ENCODE data around the gene ZSCAN9. TPM values are rescaled to one million over a fixed set of nuclear protein-coding genes. Genes with fewer than 3 reads are reported as not detected.

The ZSCAN9 gene
- total RNA-seq, 4 donors from 2014 or later = 3.7 to 6.5 (median 4.3) TPM

DNA sequence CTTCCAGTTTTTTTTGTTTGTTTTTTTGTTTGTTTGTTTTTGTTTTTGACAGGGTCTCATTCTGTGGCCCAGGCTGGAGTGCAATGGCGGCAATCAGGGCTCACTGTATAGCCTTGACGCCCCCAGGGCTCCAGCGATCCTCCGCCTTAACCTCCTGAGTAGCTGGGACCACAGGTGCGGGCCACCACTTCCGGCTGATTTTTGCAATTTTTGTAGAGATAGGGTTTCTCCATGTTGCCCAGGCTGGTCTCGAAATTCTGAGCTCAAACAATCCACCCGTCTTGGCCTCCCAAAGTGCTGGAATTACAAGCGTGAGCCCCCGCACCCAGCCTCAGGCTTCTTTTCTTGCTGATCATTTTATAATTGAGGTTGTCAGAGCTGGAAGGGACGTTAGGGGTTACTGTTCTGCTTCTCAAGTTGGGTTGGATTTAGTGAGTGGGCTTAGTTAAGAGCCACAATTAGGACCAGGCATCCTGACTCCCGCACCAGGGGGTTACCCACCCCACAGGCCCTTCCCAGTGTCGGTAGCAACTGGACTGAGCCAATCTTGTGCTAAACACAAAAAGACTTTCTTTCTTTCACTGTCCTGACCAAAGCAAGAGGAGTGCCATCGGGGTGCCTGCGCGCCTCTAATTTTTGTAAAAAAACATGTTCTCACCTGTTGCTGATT is 13.1 kb upstream of the ZSCAN9 start:
- H3K27ac ChIP-seq = peak overlapping the region; percentile 5 to 71 (median 58)
- in situ Hi-C loops (cut with MboI; ENCODE audit: low sequenced_read_pairs in 4 of 4) (loop anchor here in 2 of 4 donors (10.0 kb wide), 1 partner anchor 67 kb away; the partner anchor contains the start of gene ZKSCAN8 (in 2 of the 2)), intact Hi-C loops (cut with DNase I; ENCODE audit: low total_unique reads) (loop anchor here (10.0 kb wide), 1 partner anchor 737 kb away; the partner anchor contains the start of gene ZNF184)
- H3K4me1 ChIP-seq = peaks cover 2 to 5% of the 10 kb centered on the region in 2 donors
- H3K27me3 ChIP-seq = peaks cover 71 to 89% (median 74%) of the 10 kb centered on the region in 3 donors
- H3K36me3 ChIP-seq = no peaks in the 10 kb centered on the region
- ATAC-seq = peak in 1 of 2 donors; percentile 12
- peak overlapping the region; percentile 13 to 45 (median 40) for H3K4me3 ChIP-seq
- no peaks in the 10 kb centered on the region for H3K9me3 ChIP-seq
- TF ChIP-seq POLR2A (IDR thresholded peaks at IDR 0.05) = no peak
- TF ChIP-seq, protein P1, sequence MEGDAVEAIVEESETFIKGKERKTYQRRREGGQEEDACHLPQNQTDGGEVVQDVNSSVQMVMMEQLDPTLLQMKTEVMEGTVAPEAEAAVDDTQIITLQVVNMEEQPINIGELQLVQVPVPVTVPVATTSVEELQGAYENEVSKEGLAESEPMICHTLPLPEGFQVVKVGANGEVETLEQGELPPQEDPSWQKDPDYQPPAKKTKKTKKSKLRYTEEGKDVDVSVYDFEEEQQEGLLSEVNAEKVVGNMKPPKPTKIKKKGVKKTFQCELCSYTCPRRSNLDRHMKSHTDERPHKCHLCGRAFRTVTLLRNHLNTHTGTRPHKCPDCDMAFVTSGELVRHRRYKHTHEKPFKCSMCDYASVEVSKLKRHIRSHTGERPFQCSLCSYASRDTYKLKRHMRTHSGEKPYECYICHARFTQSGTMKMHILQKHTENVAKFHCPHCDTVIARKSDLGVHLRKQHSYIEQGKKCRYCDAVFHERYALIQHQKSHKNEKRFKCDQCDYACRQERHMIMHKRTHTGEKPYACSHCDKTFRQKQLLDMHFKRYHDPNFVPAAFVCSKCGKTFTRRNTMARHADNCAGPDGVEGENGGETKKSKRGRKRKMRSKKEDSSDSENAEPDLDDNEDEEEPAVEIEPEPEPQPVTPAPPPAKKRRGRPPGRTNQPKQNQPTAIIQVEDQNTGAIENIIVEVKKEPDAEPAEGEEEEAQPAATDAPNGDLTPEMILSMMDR (IDR thresholded peaks at IDR 0.05 in 4 of 5, conservative IDR thresholded peaks at IDR 0.05 in 1 of 5) = no peak
- no peak for DNase-seq

GRCh38 chr6:28212510-28213212 is 12.4 kb upstream of the ZSCAN9 start:
- no peaks in the 10 kb centered on the region for H3K9me3 ChIP-seq
- ATAC-seq (peak; percentile 90 to 91), DNase-seq (peak in 1 of 2 donors; percentile 66)
- H3K4me1 ChIP-seq = peaks cover 4 to 9% of the 10 kb centered on the region in 2 donors
- no peak for TF ChIP-seq POLR2A (IDR thresholded peaks at IDR 0.05)
- TF ChIP-seq, protein P1 (IDR thresholded peaks at IDR 0.05 in 4 of 5, conservative IDR thresholded peaks at IDR 0.05 in 1 of 5) = no peak
- H3K27ac ChIP-seq = peak overlapping the region; percentile 5 to 71 (median 58)
- in situ Hi-C loops (cut with MboI; ENCODE audit: low sequenced_read_pairs in 4 of 4) (loop anchor here in 2 of 4 donors (10.0 kb wide), 1 partner anchor 68 kb away; the partner anchor contains the start of gene ZKSCAN8 (in 2 of the 2)), intact Hi-C loops (cut with DNase I; ENCODE audit: low total_unique reads) (loop anchor here (10.0 kb wide), 1 partner anchor 738 kb away; the partner anchor contains the start of gene ZNF184)
- H3K36me3 ChIP-seq = no peaks in the 10 kb centered on the region
- H3K4me3 ChIP-seq = peak overlapping the region; percentile 13 to 45 (median 40)
- H3K27me3 ChIP-seq = peaks cover 64 to 82% (median 67%) of the 10 kb centered on the region in 3 donors

DNA sequence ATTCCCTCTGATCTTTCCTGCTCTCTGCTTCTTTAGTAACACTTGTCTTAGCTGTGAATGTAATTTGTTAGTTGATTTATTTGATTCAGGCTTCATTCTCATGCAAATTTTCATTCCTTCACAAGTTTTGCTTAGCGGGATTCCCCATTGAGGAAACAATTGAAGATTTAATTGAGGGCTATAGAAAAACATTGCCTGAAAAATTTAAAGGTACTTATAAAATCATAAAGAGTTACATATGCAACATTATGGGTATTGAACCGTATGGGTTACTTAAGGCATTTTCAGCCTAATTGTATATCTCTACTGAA is 11.9 kb upstream of the ZSCAN9 start:
- Histone ChIP-seq H3K27me3 (peaks cover 59 to 77% (median 62%) of the 10 kb centered on the region in 3 donors), H3K4me3 (peak overlapping the region in 3 of 4 donors; percentile 39 to 45 (median 41)), H3K4me1 (peaks cover 4 to 14% of the 10 kb centered on the region in 2 donors), H3K9me3 (no peaks in the 10 kb centered on the region), H3K36me3 (no peaks in the 10 kb centered on the region), H3K27ac (peak overlapping the region in 2 of 4 donors; percentile 35 to 71)
- no peak for TF ChIP-seq POLR2A (IDR thresholded peaks at IDR 0.05)
- TF ChIP-seq, protein P1 (IDR thresholded peaks at IDR 0.05 in 4 of 5, conservative IDR thresholded peaks at IDR 0.05 in 1 of 5) = no peak
- intact Hi-C loops (cut with DNase I; ENCODE audit: low total_unique reads) (loop anchor here (10.0 kb wide), 1 partner anchor 738 kb away; the partner anchor contains the start of gene ZNF184), in situ Hi-C loops (cut with MboI; ENCODE audit: low sequenced_read_pairs in 4 of 4) (loop anchor here in 2 of 4 donors (10.0 kb wide), 1 partner anchor 68 kb away; the partner anchor contains the start of gene ZKSCAN8 (in 2 of the 2))
- DNase-seq (no peak), ATAC-seq (no peak)

DNA sequence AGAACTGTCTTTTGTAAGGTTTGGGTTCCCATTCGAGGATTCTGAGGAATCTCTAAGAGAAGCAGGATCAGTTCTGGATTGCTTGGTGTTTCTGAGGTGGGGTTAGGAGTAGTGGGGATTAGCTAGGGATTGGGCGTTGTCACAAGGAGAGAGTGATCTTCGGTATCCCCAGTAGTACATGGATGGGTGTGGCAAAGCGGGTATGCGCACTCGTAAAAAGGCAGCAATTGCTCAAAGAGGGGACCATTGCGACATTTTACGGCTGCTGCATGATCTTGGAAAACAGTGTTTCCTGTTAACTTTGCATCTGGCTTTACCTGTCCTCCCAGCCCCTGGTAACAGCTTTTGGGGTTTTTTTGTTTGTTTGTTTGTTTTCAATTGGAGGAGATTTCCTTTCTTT is 9.7 kb upstream of the ZSCAN9 start:
- intact Hi-C loops (cut with DNase I; ENCODE audit: low total_unique reads) = loop anchor here (10.0 kb wide), 1 partner anchor 741 kb away; the partner anchor contains the start of gene ZNF184
- peaks cover 40 to 57% (median 40%) of the 10 kb centered on the region in 3 donors for H3K27me3 ChIP-seq
- no peak for ATAC-seq
- no peaks in the 10 kb centered on the region for H3K36me3 ChIP-seq
- H3K4me3 ChIP-seq = no peak overlapping the region
- no peak for TF ChIP-seq POLR2A (IDR thresholded peaks at IDR 0.05)
- TF ChIP-seq, protein P1 (IDR thresholded peaks at IDR 0.05 in 4 of 5, conservative IDR thresholded peaks at IDR 0.05 in 1 of 5) = no peak
- in situ Hi-C loops (cut with MboI; ENCODE audit: low sequenced_read_pairs in 4 of 4) = loop anchor here in 2 of 4 donors (10.0 kb wide), 1 partner anchor 71 kb away; the partner anchor contains the start of gene ZKSCAN8 (in 2 of the 2)
- no peaks in the 10 kb centered on the region for H3K9me3 ChIP-seq
- H3K27ac ChIP-seq = no peak overlapping the region
- DNase-seq = no peak
- H3K4me1 ChIP-seq = peaks cover 8 to 22% of the 10 kb centered on the region in 2 donors

Measured in gastrocnemius medialis (tissue), 4 donors.